Erythroblast (primary cell): Measurements from ENCODE around the gene TTLL6.
"Not testable (repeated sequence)": the region's sequence is repeated elsewhere in the genome, so short reads cannot be mapped to it uniquely, and the experiment has no call there.

Experiments
- DNase-seq, 2 experiments: peaks; one replicate each; lab custom pipeline; 2025; lab: John Stamatoyannopoulos, UW
- GATA1 ChIP-seq: IDR thresholded peaks from 2 replicates; pipeline ENCODE4 v1.6.1; 2011; ENCODE audit warnings: low read depth, mild to moderate bottlenecking, control low read depth, low read length, moderate library complexity
- POLR2A ChIP-seq: IDR thresholded peaks from 2 replicates; pipeline ENCODE4 v1.6.1; 2011; ENCODE audit warnings: mild to moderate bottlenecking, low read length

The TTLL6 gene

GRCh38 chr17:48723423-48724250, 93.4 kb downstream of the TTLL6 start:
- TF ChIP-seq GATA1 = no peak
- no peak for DNase-seq

DNA sequence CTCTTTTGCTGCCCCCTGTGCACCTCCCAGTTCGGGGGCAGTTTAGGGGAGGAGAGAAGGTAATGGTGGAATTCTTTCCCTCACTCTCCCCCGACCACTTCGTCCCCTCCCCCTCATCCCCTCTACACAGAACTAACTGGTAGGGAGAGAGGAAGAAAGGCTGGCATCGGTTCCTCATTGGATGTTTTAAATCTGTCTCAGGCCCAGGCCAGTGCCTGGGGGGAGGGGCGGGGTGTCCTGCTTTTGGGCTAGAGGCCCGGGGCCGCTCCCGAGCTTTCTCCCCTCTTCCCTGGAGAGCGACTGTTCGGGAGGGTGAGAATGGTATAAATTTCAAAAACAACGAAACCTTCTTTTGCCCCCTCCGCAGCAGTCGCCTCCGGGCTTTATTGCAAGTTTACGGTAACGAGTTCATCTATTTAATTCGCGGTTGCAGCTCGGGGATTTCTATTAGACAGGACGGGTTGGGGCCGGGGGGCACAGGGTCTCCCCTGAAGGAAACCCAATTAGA, 94.1 kb downstream of the TTLL6 start, which contains the start of gene PRAC2:
TSS of gene PRAC2 (plus strand) at position 271 of the 508 bp plus-strand sequence. CDS start 1,226 bp downstream, outside the sequence.
- no peak for DNase-seq
- TF ChIP-seq POLR2A = no peak
- no peak for TF ChIP-seq GATA1

- TF ChIP-seq GATA1 (no peak), POLR2A (no peak)
- DNase-seq = no peak
Observed at GRCh38 chr17:48722201-48722907, 94.7 kb downstream of the TTLL6 start, which contains the start of gene PRAC1. PRAC1 (minus strand) TSS chr17:48722518; CDS start chr17:48722392, 126 bp downstream.

DNA sequence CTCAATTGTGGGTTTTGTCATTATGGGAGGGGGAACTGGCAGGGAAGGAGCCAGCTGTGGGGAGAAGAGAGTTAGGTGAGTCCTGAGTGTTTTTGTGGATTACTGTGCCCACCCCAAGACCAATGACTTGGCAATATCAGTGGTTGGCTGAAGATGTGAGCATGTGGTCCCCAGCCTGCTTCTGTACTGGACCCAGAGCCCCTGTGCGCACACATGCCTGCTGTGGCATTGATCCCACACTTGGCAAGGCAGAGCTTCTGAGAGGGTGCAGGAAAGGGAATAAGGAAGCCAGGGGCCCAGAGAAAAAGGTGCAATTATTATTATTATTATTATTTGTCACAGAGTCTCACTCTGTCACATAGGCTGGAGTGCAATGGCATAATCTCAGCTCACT, 96.0 kb downstream of the TTLL6 start:
- DNase-seq = no peak
- no peak for TF ChIP-seq GATA1
- TF ChIP-seq POLR2A = no peak

DNA sequence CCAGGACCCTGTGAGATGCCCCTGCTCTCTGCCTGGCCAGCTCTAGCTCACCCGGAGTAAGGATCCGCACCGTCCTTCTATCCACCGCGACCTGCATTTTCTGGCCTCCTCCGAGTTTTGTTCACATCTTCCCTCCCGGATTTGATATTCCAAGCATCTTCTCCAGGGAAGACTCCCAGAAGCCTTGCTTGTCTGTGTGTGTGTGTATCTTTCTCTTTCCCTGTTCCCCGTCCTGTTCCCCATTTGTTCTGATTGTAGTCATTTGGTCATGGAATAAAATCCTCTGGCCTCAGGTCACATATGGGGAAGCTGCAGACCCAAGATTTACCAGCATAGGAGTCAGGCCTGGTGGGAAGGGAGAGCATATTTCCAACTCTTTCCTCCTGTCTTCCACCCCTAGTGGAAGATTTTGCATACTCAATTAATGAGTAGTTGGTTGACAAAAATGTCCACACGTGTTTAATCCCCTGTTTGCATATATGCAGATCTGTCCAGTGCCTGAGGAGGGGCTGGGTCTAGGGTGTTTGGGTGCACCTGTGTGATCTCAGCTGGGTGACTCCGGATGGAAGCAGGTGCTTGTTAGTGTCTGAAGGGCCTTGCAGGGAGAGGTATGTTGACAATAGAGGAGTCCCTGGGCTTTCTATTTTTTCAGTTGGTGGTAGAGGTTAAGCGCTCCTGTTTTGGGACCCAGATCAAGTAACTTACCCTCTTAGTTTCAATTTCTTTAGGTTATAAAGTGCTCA, 96.6 kb downstream of the TTLL6 start:
- DNase-seq = no peak

DNA sequence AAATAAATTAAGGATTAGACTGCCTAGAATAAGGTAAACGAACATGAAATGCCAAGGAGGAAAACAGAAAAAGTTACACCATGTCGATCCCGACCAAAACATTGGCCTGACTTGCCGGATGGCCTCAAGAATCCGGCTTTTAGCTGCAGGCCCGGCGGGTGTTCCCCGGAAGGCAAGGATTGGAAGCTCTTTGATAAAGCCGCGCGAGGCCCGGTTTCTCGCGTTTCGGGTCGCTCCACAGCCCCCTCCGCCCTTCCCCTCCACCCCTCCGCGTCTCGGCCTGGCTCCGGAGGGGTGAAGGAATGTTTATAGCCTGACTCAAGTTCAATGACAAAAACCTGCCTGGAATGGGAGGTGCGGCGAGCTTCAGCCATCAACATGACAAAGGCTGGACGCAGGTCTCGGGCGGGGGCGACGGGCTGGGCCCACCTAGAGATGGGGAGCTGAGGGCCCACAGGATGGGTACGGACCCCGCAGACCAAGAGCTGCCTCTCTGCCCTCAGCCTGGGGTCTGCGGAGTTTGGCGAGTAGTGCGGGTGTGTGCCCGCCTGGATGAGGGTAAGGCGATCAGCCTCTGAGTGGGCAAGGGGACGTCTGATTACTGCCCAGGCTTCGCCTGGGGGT, 97.3 kb downstream of the TTLL6 start:
- TF ChIP-seq GATA1 (no peak), POLR2A (no peak)

More for the DNA sequence above, 96.6 kb downstream of the TTLL6 start:
- no peak for TF ChIP-seq POLR2A
- TF ChIP-seq GATA1 = no peak

GRCh38 chr17:48718761-48719641, 98.0 kb downstream of the TTLL6 start:
- TF ChIP-seq GATA1 (no peak), POLR2A (no peak)

More for the DNA sequence above, 97.3 kb downstream of the TTLL6 start:
- DNase-seq = no peak

DNA sequence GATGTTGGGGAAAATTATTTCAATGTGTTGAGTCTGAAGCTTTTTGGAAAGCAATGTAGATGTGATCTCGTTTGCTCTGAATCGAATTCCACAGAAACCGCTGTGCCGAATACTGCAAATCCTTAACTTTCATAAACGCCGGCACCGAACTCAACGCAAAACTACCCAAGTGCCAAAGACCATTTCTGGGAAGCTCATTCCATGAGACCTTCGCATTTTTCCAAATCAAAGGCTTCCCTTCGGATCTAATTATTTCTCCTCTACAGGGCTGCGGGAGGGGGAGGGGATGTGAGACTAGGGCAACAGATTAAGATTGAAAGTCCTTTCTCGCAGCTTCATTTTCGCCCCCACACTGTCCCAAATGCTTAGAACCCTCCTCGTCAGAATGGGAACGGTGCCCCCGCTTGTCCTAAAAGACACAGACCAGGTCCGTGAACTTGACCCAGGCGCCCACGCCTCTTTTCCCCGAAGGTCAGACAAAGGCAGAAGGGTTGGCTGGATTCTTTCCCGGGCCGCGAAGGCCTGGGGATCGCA, 98.7 kb downstream of the TTLL6 start:
- DNase-seq = peak; percentile 8 to 29
- TF ChIP-seq POLR2A (no peak), GATA1 (no peak)

More at GRCh38 chr17:48718761-48719641, 98.0 kb downstream of the TTLL6 start:
- peak; percentile 19 to 29 for DNase-seq

DNA sequence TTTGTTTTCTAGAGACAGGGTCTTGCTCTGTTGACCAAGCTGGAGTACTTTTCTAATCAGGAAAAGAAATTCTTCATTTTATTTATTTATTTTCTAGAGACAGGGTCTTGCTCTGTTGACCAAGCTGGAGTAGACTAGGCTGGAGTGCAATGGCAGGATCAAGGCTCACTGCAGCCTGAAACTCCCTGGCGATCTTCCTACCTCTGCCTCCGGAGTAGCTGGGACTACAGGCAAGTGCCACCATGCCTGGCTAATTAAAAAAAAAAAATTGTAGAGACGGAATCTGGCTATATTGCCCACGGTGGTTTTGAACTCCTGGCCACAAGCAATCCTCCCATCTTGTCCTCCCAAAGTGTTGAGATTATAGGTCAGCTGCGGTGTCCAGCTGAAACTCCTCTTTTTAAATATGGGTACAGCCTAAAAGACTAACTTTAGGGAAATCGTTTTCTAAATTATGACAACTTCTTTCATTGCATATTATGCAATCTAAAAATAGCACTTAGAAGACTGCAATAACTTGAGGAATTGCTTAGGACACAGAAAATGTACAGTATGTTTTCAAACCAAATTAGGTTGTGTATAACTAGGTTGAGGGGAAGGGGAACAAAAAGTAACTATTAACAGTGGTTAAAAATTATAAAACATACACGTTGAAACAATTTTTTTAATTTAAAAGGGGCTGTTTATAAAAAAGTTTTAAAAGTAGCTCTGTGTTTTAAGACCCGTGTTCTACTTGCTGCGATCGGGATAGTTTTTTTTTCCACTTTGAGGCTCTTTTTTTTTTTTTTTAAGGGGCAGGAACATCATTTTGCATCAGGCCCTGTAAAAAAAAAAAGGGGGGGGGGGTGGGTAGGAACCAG, 99.4 kb downstream of the TTLL6 start:
- TF ChIP-seq POLR2A (no peak), GATA1 (no peak)
- DNase-seq = no peak

DNA sequence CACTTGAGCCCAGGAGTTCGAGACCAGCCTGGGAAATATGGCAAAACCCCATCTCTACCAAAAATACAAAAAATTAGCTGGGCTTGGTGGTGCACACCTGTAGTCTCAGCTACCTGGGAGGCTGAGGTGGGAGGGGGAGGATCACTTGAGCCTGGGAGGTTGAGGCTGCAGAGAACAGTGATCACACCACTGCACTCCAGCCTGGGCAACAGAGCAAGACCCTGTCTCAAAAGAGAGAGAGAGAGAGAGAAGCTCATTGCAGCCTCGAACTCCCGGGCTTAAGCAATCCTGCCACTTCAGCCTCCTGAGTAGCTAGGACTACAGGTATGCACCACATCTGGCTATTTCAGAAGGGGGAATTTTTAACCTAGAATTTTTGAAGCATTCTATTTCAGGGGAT, 100.5 kb downstream of the TTLL6 start:
- not testable (repeated sequence) for DNase-seq
